Inflammatory macrophage treated with lipopolysaccharide for 1 hour (primary cell): ENCODE results near the gene BBS9.
"Not testable (repeated sequence)": the region's sequence is repeated elsewhere in the genome, so short reads cannot be mapped to it uniquely, and the experiment has no call there.

Experiments
- DNase-seq, 2 donors: peaks; one replicate each; pipeline ENCODE4 v3.0.0-alpha.2; 2020 to 2022

Gene BBS9

GRCh38 chr7:33503736-33504135, 374.4 kb downstream of the BBS9 start:
- no peak for DNase-seq

GRCh38 chr7:33504266-33504665, 374.9 kb downstream of the BBS9 start:
- DNase-seq: no peak

GRCh38 chr7:33509206-33509605, 379.8 kb downstream of the BBS9 start:
- DNase-seq: no peak

GRCh38 chr7:33511778-33512177, 382.4 kb downstream of the BBS9 start:
- no peak for DNase-seq

- DNase-seq: no peak
Measured at GRCh38 chr7:33516568-33516967, 387.2 kb downstream of the BBS9 start.

GRCh38 chr7:33517191-33517590, 387.8 kb downstream of the BBS9 start:
- no peak for DNase-seq

GRCh38 chr7:33527008-33527407, 397.6 kb downstream of the BBS9 start:
- DNase-seq: not testable (repeated sequence)

GRCh38 chr7:33527613-33528012, 398.2 kb downstream of the BBS9 start:
- DNase-seq: not testable (repeated sequence)

- no peak for DNase-seq
Measured at GRCh38 chr7:33529070-33529469, 399.7 kb downstream of the BBS9 start.

GRCh38 chr7:33530664-33531063, 401.3 kb downstream of the BBS9 start:
- DNase-seq: no peak

- DNase-seq: no peak
Measured at GRCh38 chr7:33531888-33532287, 402.5 kb downstream of the BBS9 start.

- no peak for DNase-seq
Measured at GRCh38 chr7:33534833-33535232, 405.5 kb downstream of the BBS9 start.

GRCh38 chr7:33535989-33536388, 406.6 kb downstream of the BBS9 start:
- DNase-seq: no peak

- DNase-seq: no peak
Measured at GRCh38 chr7:33536398-33537103, 407.2 kb downstream of the BBS9 start.

- no peak for DNase-seq
Measured at GRCh38 chr7:33537104-33537477, 407.7 kb downstream of the BBS9 start.

GRCh38 chr7:33539198-33539597, 409.8 kb downstream of the BBS9 start:
- no peak for DNase-seq

GRCh38 chr7:33539659-33540400, 410.5 kb downstream of the BBS9 start:
- no peak for DNase-seq

- DNase-seq: no peak
Measured at GRCh38 chr7:33547880-33548279, 418.5 kb downstream of the BBS9 start.

GRCh38 chr7:33550363-33550762, 421.0 kb downstream of the BBS9 start:
- DNase-seq: no peak

- no peak for DNase-seq
Measured at GRCh38 chr7:33550979-33551378, 421.6 kb downstream of the BBS9 start.

GRCh38 chr7:33554046-33554445, 424.7 kb downstream of the BBS9 start:
- DNase-seq: no peak

- DNase-seq: no peak
Measured at GRCh38 chr7:33554576-33554975, 425.2 kb downstream of the BBS9 start.

GRCh38 chr7:33556472-33556871, 427.1 kb downstream of the BBS9 start:
- no peak for DNase-seq

GRCh38 chr7:33558549-33559323, 429.4 kb downstream of the BBS9 start:
- no peak for DNase-seq
